ENCODE measurements around the gene CACNA2D3. TPM values are rescaled to one million over a fixed set of nuclear protein-coding genes. Genes with fewer than 3 reads are reported as not detected.

The CACNA2D3 gene
- total RNA-seq, 4 donors from 2014 or later, result 0.27 to 1.5 (median 0.79) TPM

DNA sequence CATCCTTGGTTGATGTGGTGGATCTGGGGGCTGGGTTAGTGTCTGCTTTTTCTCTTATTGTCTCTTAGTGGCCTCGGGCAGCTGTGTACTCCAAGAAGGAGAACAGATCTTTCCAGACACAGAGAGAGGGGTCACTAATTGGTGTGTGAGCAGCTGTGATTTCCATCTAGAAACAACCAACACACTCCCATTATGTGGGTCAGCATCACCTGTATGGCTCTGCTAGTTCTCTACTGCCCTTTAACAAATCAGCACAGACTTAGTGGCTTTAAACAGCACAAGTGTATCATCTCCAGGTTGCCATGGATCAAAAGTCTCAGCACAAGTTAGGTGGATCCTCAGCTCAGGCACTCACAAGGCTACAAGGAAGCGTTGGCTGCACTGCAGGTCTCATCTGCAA is 648.7 kb downstream of the CACNA2D3 start:
- H3K4me3 ChIP-seq (ENCODE audit: low read depth, poor library complexity, severe bottlenecking), result no peak overlapping the region
- TF ChIP-seq, protein P1, sequence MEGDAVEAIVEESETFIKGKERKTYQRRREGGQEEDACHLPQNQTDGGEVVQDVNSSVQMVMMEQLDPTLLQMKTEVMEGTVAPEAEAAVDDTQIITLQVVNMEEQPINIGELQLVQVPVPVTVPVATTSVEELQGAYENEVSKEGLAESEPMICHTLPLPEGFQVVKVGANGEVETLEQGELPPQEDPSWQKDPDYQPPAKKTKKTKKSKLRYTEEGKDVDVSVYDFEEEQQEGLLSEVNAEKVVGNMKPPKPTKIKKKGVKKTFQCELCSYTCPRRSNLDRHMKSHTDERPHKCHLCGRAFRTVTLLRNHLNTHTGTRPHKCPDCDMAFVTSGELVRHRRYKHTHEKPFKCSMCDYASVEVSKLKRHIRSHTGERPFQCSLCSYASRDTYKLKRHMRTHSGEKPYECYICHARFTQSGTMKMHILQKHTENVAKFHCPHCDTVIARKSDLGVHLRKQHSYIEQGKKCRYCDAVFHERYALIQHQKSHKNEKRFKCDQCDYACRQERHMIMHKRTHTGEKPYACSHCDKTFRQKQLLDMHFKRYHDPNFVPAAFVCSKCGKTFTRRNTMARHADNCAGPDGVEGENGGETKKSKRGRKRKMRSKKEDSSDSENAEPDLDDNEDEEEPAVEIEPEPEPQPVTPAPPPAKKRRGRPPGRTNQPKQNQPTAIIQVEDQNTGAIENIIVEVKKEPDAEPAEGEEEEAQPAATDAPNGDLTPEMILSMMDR (IDR thresholded peaks at IDR 0.05), result no peak
- no peak for TF ChIP-seq POLR2A (IDR thresholded peaks at IDR 0.05)
- WGBS, 2 donors, result 65 to 83% methylated on average over 2 of the region's 2 CpGs
- intact Hi-C loops (cut with DNase I; ENCODE audit: low total_unique reads), result no loop called here
- no peak for DNase-seq (ENCODE audit: low spot score in 2 of 2)

DNA sequence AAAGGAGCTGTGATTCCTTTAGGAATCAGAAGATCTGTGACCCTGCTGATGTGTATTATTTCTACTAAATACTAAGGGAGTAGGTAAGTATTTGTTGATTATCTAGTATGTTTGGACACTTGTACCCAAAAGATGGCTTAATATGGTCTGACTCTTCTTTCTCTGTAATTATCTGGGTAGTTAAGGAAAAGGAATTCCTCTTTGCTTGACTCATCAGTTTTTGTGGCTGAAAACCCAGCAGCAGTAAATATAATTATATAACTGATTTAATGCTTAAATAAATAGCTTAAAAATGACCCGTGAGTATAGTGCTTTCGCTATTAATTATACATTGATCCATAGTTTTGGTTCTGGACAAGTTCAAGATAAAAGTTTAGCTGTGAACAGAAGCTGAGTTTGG is 649.7 kb downstream of the CACNA2D3 start:
- intact Hi-C loops (cut with DNase I; ENCODE audit: low total_unique reads), result no loop called here
- TF ChIP-seq, protein P1 (IDR thresholded peaks at IDR 0.05), result no peak
- no peak for TF ChIP-seq POLR2A (IDR thresholded peaks at IDR 0.05)
- 79 to 85% methylated on average over 2 of the region's 2 CpGs for WGBS, 2 donors
- H3K4me3 ChIP-seq (ENCODE audit: low read depth, poor library complexity, severe bottlenecking), result no peak overlapping the region
- no peak for DNase-seq (ENCODE audit: low spot score in 2 of 2)

DNA sequence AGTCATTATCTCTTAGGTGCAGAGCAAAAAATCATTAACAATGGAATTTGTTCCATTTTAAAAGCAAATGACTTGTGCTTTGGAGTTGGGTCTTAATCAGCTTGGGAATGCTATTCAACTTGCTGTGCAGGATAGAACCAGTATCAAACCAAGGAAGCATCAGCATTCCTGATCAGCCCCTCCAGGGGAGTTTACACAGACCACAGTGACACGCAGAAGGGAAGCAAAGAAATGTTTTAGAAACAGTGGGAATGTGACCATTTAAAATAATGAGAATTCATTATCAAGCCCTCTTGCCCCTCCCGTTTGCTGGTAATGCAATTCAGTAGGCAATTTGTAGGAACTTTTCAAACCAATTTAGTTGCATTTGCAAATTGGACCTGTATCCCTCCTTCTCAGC is 650.4 kb downstream of the CACNA2D3 start:
- no peak overlapping the region for H3K4me3 ChIP-seq (ENCODE audit: low read depth, poor library complexity, severe bottlenecking)
- intact Hi-C loops (cut with DNase I; ENCODE audit: low total_unique reads), result no loop called here
- TF ChIP-seq POLR2A (IDR thresholded peaks at IDR 0.05), result no peak
- TF ChIP-seq, protein P1 (IDR thresholded peaks at IDR 0.05), result no peak
- DNase-seq (ENCODE audit: low spot score in 2 of 2), result no peak
- 71 to 80% methylated on average over 2 of the region's 2 CpGs for WGBS, 2 donors

DNA sequence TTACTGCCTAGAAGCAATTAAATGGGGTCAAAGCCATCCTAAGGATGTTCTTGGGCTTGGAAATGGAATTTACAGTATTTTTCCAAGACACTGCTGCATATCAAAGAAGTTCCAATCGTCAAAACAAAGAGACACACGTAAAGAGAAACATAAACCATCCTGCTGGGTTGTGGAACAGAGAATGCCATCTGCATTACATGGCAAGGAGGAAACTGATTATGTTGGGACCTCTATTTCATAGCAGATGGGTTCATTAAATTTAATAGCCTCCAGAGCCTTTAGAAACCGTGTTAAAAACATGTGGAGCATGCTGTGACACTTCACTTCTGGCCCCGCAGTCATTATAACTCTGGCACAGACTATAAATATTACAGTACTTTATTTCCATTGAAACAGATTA is 650.9 kb downstream of the CACNA2D3 start:
- DNase-seq (ENCODE audit: low spot score in 2 of 2), result no peak
- H3K4me3 ChIP-seq (ENCODE audit: low read depth, poor library complexity, severe bottlenecking), result no peak overlapping the region
- intact Hi-C loops (cut with DNase I; ENCODE audit: low total_unique reads), result no loop called here
- TF ChIP-seq, protein P1 (IDR thresholded peaks at IDR 0.05), result no peak
- TF ChIP-seq POLR2A (IDR thresholded peaks at IDR 0.05), result no peak
- 22 to 24% methylated on average over 4 of the region's 4 CpGs for WGBS, 2 donors

DNA sequence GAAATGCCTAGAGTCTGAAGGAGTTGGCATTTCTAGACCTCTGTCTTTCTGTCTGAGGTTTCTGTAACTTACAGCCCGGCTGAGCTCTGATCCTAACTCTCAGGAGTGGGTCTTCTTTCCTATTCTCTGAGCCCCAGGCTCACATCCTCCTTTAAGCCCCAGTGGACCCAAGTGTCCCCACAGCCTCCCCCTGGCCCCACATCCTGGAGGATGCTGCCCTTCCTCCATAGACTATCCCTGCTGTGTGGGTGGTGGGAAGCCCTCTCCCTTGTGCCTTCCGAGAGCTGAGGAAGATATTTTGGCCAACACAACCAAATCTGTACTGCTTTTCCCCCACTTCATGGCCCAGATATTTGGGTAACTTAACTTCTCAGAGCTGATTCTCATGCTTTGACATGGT is 654.2 kb downstream of the CACNA2D3 start:
- no peak for DNase-seq (ENCODE audit: low spot score in 2 of 2)
- TF ChIP-seq, protein P1 (IDR thresholded peaks at IDR 0.05), result no peak
- TF ChIP-seq POLR2A (IDR thresholded peaks at IDR 0.05), result no peak
- H3K4me3 ChIP-seq (ENCODE audit: low read depth, poor library complexity, severe bottlenecking), result no peak overlapping the region
- intact Hi-C loops (cut with DNase I; ENCODE audit: low total_unique reads), result no loop called here
- WGBS, 2 donors, result 84 to 87% methylated on average over 2 of the region's 2 CpGs

DNA sequence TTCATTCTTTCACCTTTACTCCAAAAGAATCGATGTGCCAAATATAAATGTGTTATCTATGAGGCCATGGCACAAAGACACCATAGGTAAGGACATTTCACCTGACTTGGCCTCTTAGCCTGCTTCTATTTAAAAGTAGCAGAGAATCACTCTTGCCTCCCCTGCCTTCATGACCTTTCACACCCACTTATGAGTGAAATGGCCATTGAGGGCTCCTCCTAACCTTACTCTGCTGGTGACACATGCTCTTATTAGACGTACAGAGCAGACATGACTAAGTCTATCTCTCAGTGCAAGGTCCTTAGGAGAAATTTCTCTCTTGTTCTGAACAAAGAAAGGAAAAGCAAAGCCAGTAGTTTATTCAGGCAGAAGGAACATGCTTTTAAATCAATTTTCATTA is 654.8 kb downstream of the CACNA2D3 start:
- DNase-seq (ENCODE audit: low spot score in 2 of 2), result no peak
- intact Hi-C loops (cut with DNase I; ENCODE audit: low total_unique reads), result no loop called here
- 71 to 76% methylated on average over 2 of the region's 2 CpGs for WGBS, 2 donors
- TF ChIP-seq, protein P1 (IDR thresholded peaks at IDR 0.05), result no peak
- no peak for TF ChIP-seq POLR2A (IDR thresholded peaks at IDR 0.05)
- no peak overlapping the region for H3K4me3 ChIP-seq (ENCODE audit: low read depth, poor library complexity, severe bottlenecking)

Measured in lower leg skin (tissue), 4 donors.